GM23338 (cell line): Measurements from ENCODE around the gene TBC1D3B. TPM values are rescaled to one million over a fixed set of nuclear protein-coding genes. Genes with fewer than 3 reads are reported as not detected.

Experiments used
- ATAC-seq: fragments of 200-7000 bp; cut with Tn5 transposase; 3 replicates; pipeline ENCODE4 v1.9.1; 2020
- DNase-seq: peaks from one replicate; pipeline ENCODE4 v3.0.0-alpha.2; 2015; ENCODE audit warnings: low spot score
- H2AFZ ChIP-seq: fragments of 200-600 bp; sonication (generic); 2 replicates; pipeline ENCODE4 v1.8.0; 2016; ENCODE audit warnings: antibody characterized with exemption, mild to moderate bottlenecking, moderate library complexity
- H3F3A ChIP-seq: fragments of 200-600 bp; sonication (generic); replicated peaks from 2 replicates; pipeline ENCODE4 v1.8.0; 2017; ENCODE audit warnings: antibody characterized with exemption, mixed run types, low read depth
- H3K27ac ChIP-seq: fragments of 200-600 bp; sonication (generic); 2 replicates; pipeline ENCODE4 v1.6.1; 2016; ENCODE audit warnings: low read depth
- H3K27me3 ChIP-seq: fragments of 200-600 bp; sonication (generic); 2 replicates; pipeline ENCODE4 v1.8.0; 2016; ENCODE audit warnings: mild to moderate bottlenecking, mixed run types, moderate library complexity; ENCODE audit not compliant: insufficient read depth
- H3K36me3 ChIP-seq: fragments of 200-600 bp; sonication (generic); 2 replicates; pipeline ENCODE4 v1.8.0; 2016; ENCODE audit warnings: mild to moderate bottlenecking; ENCODE audit not compliant: insufficient read depth
- H3K4me1 ChIP-seq: fragments of 200-600 bp; sonication (generic); 2 replicates; pipeline ENCODE4 v1.8.0; 2016; ENCODE audit warnings: mild to moderate bottlenecking, moderate library complexity; ENCODE audit not compliant: insufficient read depth
- H3K4me2 ChIP-seq: fragments of 200-600 bp; sonication (generic); 2 replicates; pipeline ENCODE4 v1.7.1; 2017; ENCODE audit warnings: mixed run types
- H3K4me3 ChIP-seq: fragments of 200-600 bp; sonication (generic); 2 replicates; pipeline ENCODE4 v1.6.1; 2016; ENCODE audit warnings: mixed run types
- H3K79me2 ChIP-seq: fragments of 200-600 bp; sonication (generic); replicated peaks from 2 replicates; pipeline ENCODE4 v1.8.0; 2017; ENCODE audit warnings: mild to moderate bottlenecking; ENCODE audit not compliant: insufficient read depth
- H3K9me2 ChIP-seq: fragments of 200-600 bp; sonication (generic); 2 replicates; pipeline ENCODE4 v1.8.0; 2017; ENCODE audit not compliant: insufficient read depth
- H4K20me1 ChIP-seq: fragments of 200-600 bp; sonication (generic); replicated peaks from 2 replicates; pipeline ENCODE4 v1.8.0; 2017; ENCODE audit warnings: mild to moderate bottlenecking; ENCODE audit not compliant: insufficient read depth
- H3K27ac Mint-ChIP-seq: 2 replicates; pipeline ENCODE4 v1.8.0; 2020; ENCODE audit warnings: inconsistent platforms, mild to moderate bottlenecking, moderate library complexity, mixed read lengths
- H3K27me3 Mint-ChIP-seq: 3 replicates; pipeline ENCODE4 v1.8.0; 2022; ENCODE audit warnings: low read depth, mild to moderate bottlenecking, moderate library complexity, mixed read lengths, inconsistent platforms; ENCODE audit not compliant: insufficient read depth, poor library complexity
- H3K36me3 Mint-ChIP-seq: 3 replicates; pipeline ENCODE4 v1.8.0; 2021; ENCODE audit warnings: low read depth, mild to moderate bottlenecking, inconsistent platforms, moderate library complexity, mixed read lengths
- H3K4me1 Mint-ChIP-seq: 3 replicates; pipeline ENCODE4 v1.8.0; 2020; ENCODE audit warnings: mild to moderate bottlenecking, inconsistent platforms, mixed read lengths
- H3K4me3 Mint-ChIP-seq: 3 replicates; pipeline ENCODE4 v1.8.0; 2021; ENCODE audit warnings: moderate library complexity, mild to moderate bottlenecking, inconsistent platforms, mixed read lengths
- H3K9me3 Mint-ChIP-seq: 3 replicates; pipeline ENCODE4 v1.8.0; 2020; ENCODE audit warnings: moderate library complexity, mild to moderate bottlenecking, inconsistent platforms, mixed read lengths
- CREB1 ChIP-seq: fragments of 250-450 bp; sonication (Bioruptor Pico); IDR thresholded peaks from 2 replicates; pipeline ENCODE4 v1.5.0; 2020; ENCODE audit warnings: low read depth, mild to moderate bottlenecking, moderate library complexity
- EZH2 ChIP-seq: fragments of 200-600 bp; sonication (generic); IDR thresholded peaks from one replicate; pipeline ENCODE4 v1.8.0; 2017; ENCODE audit warnings: antibody characterized with exemption, mild to moderate bottlenecking, low read depth; ENCODE audit not compliant: unreplicated experiment
- EZH2phosphoT487 ChIP-seq: fragments of 200-600 bp; sonication (generic); IDR thresholded peaks from one replicate; pipeline ENCODE4 v1.8.1; 2018; ENCODE audit warnings: antibody characterized with exemption; ENCODE audit not compliant: unreplicated experiment
- JUNB ChIP-seq: IDR thresholded peaks from one replicate; pipeline ENCODE4 v1.6.1; 2016; ENCODE audit warnings: antibody characterized with exemption; ENCODE audit not compliant: unreplicated experiment
- NANOG ChIP-seq: IDR thresholded peaks from 2 replicates; pipeline ENCODE4 v1.6.1; 2016; ENCODE audit warnings: antibody characterized with exemption, borderline replicate concordance
- POLR2AphosphoS5 ChIP-seq: IDR thresholded peaks from 2 replicates; pipeline ENCODE4 v1.6.1; 2016; ENCODE audit warnings: antibody characterized with exemption, low read depth
- REST ChIP-seq: IDR thresholded peaks from one replicate; pipeline ENCODE4 v1.6.1; 2018; ENCODE audit warnings: antibody characterized with exemption; ENCODE audit not compliant: unreplicated experiment
- STAT1 ChIP-seq: IDR thresholded peaks from one replicate; pipeline ENCODE4 v1.6.1; 2016; ENCODE audit warnings: antibody characterized with exemption; ENCODE audit not compliant: unreplicated experiment
- ZNF114 ChIP-seq: fragments of 250-450 bp; sonication (Bioruptor Pico); IDR thresholded peaks from 2 replicates; pipeline ENCODE4 v1.5.0; 2020; ENCODE audit warnings: mild to moderate bottlenecking, moderate library complexity
- ZNF331 ChIP-seq: fragments of 250-450 bp; sonication (Bioruptor Pico); IDR thresholded peaks from 2 replicates; pipeline ENCODE4 v1.5.0; 2020; ENCODE audit warnings: low read depth, mild to moderate bottlenecking, moderate library complexity
- polyA plus RNA-seq: library from polyadenylated mRNA; unstranded; fragments of >200 nt; fragmentation: Nextera tagmentation; extraction: Ambion mirVana; gene quantifications from 2 replicates; pipeline ENCODE4 v1.2.1, GENCODE V29; 2016
- total RNA-seq: library from RNA; depleted of rRNA; stranded (reverse); fragments of >200 nt; shearing (Covaris generic); gene quantifications from 2 replicates; pipeline ENCODE4 v1.2.3, GENCODE V29; 2014

The TBC1D3B gene
- total and polyA plus RNA-seq, 2 experiments from 2014 or later, result 0.95 to 1.3 TPM

DNA sequence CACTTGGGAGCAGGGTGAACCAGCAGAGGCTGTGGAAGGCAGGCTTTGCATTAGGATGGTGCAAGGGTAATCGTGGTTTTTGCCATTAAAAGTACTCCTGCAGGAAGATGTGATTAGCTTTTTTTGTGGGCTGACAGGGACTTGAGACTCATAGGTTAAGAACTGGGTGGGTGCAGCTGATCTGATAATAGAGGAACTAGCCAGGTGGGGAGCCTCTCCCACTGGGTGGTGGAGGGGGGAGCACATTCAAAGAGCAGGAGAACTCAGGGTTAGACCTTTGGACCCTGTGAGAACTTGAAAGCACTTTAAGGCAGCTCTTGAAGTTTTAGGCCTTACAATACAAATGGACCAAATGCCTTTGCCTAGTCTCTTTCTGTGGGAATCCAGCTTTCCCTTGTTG lies 40.4 kb downstream of the TBC1D3B start:
- DNase-seq, result no peak
- Mint-ChIP-seq H3K27me3 (peaks cover 6% of the 10 kb centered on the region), H3K27ac (no peak overlapping the region; the same call in 1 of the 2 replicates), H3K9me3 (no peaks in the 10 kb centered on the region; the same call in 2 of the 3 replicates), H3K4me1 (no peaks in the 10 kb centered on the region), H3K36me3 (no peaks in the 10 kb centered on the region), H3K4me3 (no peak overlapping the region)
- Histone ChIP-seq H2AFZ (no peak overlapping the region), H3K27ac (no peak overlapping the region), H3K79me2 (no peaks in the 10 kb centered on the region), H3F3A (no peaks in the 10 kb centered on the region), H3K4me2 (no peak overlapping the region), H3K4me1 (no peaks in the 10 kb centered on the region), H3K4me3 (no peak overlapping the region), H3K27me3 (no peaks in the 10 kb centered on the region), H4K20me1 (no peaks in the 10 kb centered on the region), H3K36me3 (no peaks in the 10 kb centered on the region), H3K9me2 (0 out of 2 replicates have a peak, but pooled peaks cover 3% of the 10 kb centered on the region)
- no peak for ATAC-seq
- no peak for TF ChIP-seq ZNF331 (CRISPR knock-in tag)
- no peak for TF ChIP-seq JUNB

DNA sequence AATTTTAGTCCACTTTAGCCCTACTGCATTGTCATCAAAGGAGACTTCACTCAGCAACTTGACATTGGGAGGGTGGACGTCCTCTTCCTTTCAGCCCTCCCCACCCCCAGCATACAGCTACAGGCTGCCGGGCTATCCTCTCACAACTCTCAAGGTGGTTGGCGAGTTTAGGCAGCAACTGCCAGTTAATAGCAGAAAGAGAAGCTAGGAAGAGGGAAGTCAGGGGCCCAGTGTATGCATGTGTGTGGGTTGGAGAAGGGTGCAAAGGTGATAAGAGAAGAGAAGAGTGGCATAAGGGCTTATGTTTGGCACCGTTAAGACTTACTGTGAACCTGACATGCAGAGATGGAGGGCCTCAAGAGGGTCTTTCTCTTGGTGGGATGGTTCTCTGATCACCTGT lies 41.0 kb downstream of the TBC1D3B start:
- no peak overlapping the region for H2AFZ ChIP-seq
- H3K4me3 ChIP-seq, result no peak overlapping the region
- H3F3A ChIP-seq, result no peaks in the 10 kb centered on the region
- Mint-ChIP-seq H3K9me3 (no peaks in the 10 kb centered on the region; the same call in 2 of the 3 replicates), H3K4me1 (no peaks in the 10 kb centered on the region), H3K27me3 (peaks cover 4% of the 10 kb centered on the region), H3K27ac (no peak overlapping the region), H3K4me3 (no peak overlapping the region), H3K36me3 (no peaks in the 10 kb centered on the region)
- ATAC-seq (no peak), DNase-seq (no peak)
- H3K9me2 ChIP-seq, result no peaks in the 10 kb centered on the region
- no peaks in the 10 kb centered on the region for H4K20me1 ChIP-seq
- TF ChIP-seq NANOG (no peak), ZNF114 (CRISPR knock-in tag) (no peak), ZNF331 (CRISPR knock-in tag) (no peak), CREB1 (CRISPR knock-in tag) (no peak), POLR2AphosphoS5 (no peak), REST (no peak), EZH2phosphoT487 (no peak), STAT1 (no peak), EZH2 (no peak)
- no peak overlapping the region for H3K4me2 ChIP-seq
- no peaks in the 10 kb centered on the region for H3K79me2 ChIP-seq
- no peak overlapping the region for H3K27ac ChIP-seq
- no peaks in the 10 kb centered on the region for H3K27me3 ChIP-seq
- H3K36me3 ChIP-seq, result no peaks in the 10 kb centered on the region
- H3K4me1 ChIP-seq, result no peaks in the 10 kb centered on the region
